Astrocyte of the hippocampus (primary cell): ENCODE results near the gene NLGN3.

Experiments used
- DNase-seq: peaks from one replicate; pipeline ENCODE4 v3.0.0; 2011; ENCODE audit warnings: low read depth, low spot score

Gene NLGN3

GRCh38 chrX:71212536-71212935 lies 67.9 kb downstream of the NLGN3 start:
- no peak for DNase-seq

- no peak for DNase-seq
Measured at GRCh38 chrX:71214152-71214551, 69.5 kb downstream of the NLGN3 start.

- no peak for DNase-seq
Measured at GRCh38 chrX:71214604-71215337, 70.1 kb downstream of the NLGN3 start.

GRCh38 chrX:71215338-71215912 lies 70.8 kb downstream of the NLGN3 start:
- DNase-seq, result no peak

- no peak for DNase-seq
Measured at GRCh38 chrX:71216485-71216884, 71.8 kb downstream of the NLGN3 start.

- DNase-seq, result no peak
Measured at GRCh38 chrX:71217298-71217697, 72.7 kb downstream of the NLGN3 start.
